ENCODE results near the gene DCDC2B. TPM values are rescaled to one million over a fixed set of nuclear protein-coding genes. Genes with fewer than 3 reads are reported as not detected.

Gene DCDC2B
- total and polyA plus RNA-seq, 9 of the 15 experiments (the other 6 are each of a cell fraction or from before 2014, with no cell fraction given): not detected

- TF ChIP-seq ZNF395 (CRISPR knock-in tag; IDR thresholded peaks at IDR 0.05) (0 out of 2 replicates have a peak, but pooled peaks have one; percentile 7), ZNF589 (CRISPR knock-in tag; IDR thresholded peaks at IDR 0.05; ENCODE audit: low read depth) (0 out of 2 replicates have a peak, but pooled peaks have one; percentile 22), POLR2H (tag; IDR thresholded peaks at IDR 0.05; ENCODE audit: low read depth) (peak; percentile 57; the same call in 1 of the 2 replicates), KAT2B (IDR thresholded peaks at IDR 0.05; ENCODE audit: low read depth, low read length) (no peak), ATF6 (CRISPR knock-in tag; IDR thresholded peaks at IDR 0.05) (peak; percentile 81; the same call in 1 of the 2 replicates), ZNF586 (CRISPR knock-in tag; conservative IDR thresholded peaks at IDR 0.05) (no peak), ZNF280A (IDR thresholded peaks at IDR 0.05; ENCODE audit: low read depth, partially characterized antibody) (no peak), ATF3 (IDR thresholded peaks at IDR 0.05) (peak; percentile 69; the same call in 1 of the 2 replicates), ATF3 (CRISPR knock-in tag; conservative IDR thresholded peaks at IDR 0.05) (no peak; the same call in 1 of the 2 replicates), LEF1 (IDR thresholded peaks at IDR 0.05) (no peak), CHD1 (IDR thresholded peaks at IDR 0.05; ENCODE audit: low read length) (peak; percentile 48), PREB (CRISPR knock-in tag; IDR thresholded peaks at IDR 0.05) (no peak), CEBPG (CRISPR knock-in tag; IDR thresholded peaks at IDR 0.05) (peak; percentile 60), CEBPG (tag; conservative IDR thresholded peaks at IDR 0.05 in 1 of 2, IDR thresholded peaks at IDR 0.05 in 1 of 2) (peak in 1 of 2 experiments; percentile 71; a peak in 1 of 4 replicates), ELF4 (CRISPR knock-in tag; IDR thresholded peaks at IDR 0.05) (no peak), NR2C2 (CRISPR knock-in tag; IDR thresholded peaks at IDR 0.05) (peak; percentile 5; the same call in 1 of the 2 replicates), NR2C2 (tag; IDR thresholded peaks at IDR 0.05) (no peak), DACH1 (IDR thresholded peaks at IDR 0.05; ENCODE audit: partially characterized antibody) (no peak), TCF7 (IDR thresholded peaks at IDR 0.05; ENCODE audit: borderline replicate concordance) (no peak), NFRKB (IDR thresholded peaks at IDR 0.05; ENCODE audit: low read depth) (0 out of 2 replicates have a peak, but pooled peaks have one; percentile 19), ESRRA (IDR thresholded peaks at IDR 0.05; ENCODE audit: borderline replicate concordance, low read depth) (peak; percentile 89), ETV5 (CRISPR knock-in tag; IDR thresholded peaks at IDR 0.05; ENCODE audit: low read depth) (peak; percentile 16; the same call in 1 of the 2 replicates)
Observed at GRCh38 chr1:32221581-32221979, 12.7 kb downstream of the DCDC2B start (continued).

Data from K562 (cell line).